ENCODE data around the gene SMYD3.

DNA sequence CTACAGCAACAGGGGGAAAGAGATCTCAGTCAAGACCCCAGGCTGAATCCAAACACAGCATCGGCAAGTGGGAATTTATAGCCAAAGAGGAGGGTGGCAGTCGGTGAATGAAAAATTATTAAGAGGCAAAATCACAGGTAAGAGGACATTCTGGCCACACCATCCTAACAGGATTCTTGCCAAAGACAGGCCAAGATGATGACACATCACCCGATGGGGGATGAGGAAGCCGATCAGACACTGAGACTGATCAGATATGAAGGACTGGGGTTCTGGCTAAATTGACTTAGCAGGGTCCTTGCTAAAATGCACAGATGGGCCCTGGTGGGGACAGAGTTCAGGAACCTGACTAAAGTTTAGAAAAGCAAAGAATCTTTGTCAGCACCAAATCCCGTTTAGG lies 402.2 kb downstream of the SMYD3 start:
- TF ChIP-seq, protein P1, sequence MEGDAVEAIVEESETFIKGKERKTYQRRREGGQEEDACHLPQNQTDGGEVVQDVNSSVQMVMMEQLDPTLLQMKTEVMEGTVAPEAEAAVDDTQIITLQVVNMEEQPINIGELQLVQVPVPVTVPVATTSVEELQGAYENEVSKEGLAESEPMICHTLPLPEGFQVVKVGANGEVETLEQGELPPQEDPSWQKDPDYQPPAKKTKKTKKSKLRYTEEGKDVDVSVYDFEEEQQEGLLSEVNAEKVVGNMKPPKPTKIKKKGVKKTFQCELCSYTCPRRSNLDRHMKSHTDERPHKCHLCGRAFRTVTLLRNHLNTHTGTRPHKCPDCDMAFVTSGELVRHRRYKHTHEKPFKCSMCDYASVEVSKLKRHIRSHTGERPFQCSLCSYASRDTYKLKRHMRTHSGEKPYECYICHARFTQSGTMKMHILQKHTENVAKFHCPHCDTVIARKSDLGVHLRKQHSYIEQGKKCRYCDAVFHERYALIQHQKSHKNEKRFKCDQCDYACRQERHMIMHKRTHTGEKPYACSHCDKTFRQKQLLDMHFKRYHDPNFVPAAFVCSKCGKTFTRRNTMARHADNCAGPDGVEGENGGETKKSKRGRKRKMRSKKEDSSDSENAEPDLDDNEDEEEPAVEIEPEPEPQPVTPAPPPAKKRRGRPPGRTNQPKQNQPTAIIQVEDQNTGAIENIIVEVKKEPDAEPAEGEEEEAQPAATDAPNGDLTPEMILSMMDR (IDR thresholded peaks at IDR 0.05; ENCODE audit: insufficient read depth, low read length), result no peak
- TF ChIP-seq GABPA (IDR thresholded peaks at IDR 0.05; ENCODE audit: low read depth), result no peak
- no peak for TF ChIP-seq POLR2AphosphoS5 (IDR thresholded peaks at IDR 0.05; ENCODE audit: low read depth)
- no peak for TF ChIP-seq REST (IDR thresholded peaks at IDR 0.05; ENCODE audit: insufficient replicate concordance, low read depth)
